ENCODE results near the gene NTN1.

DNA sequence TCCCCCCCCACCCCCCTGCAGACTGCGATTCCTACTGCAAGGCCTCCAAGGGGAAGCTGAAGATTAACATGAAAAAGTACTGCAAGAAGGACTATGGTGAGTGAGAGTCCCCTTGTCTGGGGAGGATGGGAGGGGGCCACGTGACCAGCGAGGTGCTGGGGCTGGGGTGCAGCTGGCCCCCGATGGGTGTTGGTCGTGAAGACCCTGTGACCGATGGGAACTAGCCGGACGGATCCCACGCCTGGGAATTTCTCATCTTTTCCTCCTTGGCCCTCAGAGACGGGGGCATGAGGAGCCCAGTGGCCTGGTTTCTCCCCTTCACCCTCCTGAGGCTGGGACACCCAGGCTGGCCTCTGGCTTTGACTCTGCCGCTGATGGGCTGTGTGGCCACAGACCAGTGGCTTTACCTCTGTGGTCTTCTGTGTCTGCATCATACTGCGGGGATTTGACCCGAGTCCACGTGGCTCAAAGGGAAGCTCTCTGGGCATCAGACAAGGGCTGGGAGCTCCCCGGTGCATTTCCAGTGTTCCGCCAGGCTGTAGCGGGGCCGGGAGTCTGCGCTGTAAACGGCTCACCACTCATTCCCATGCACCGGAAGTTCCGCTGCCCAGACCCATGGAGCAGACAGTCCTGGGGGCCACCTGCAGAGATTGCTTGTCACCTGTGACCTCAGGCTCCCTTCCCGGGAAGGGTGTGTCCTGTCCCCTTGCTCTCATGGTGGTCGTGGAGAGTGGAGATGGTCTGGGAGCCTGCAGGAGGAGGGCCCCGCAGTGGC lies 200.0 kb downstream of the NTN1 start:
- TF ChIP-seq CTCF (IDR thresholded peaks at IDR 0.05) (no peak), POLR2A (IDR thresholded peaks at IDR 0.05) (no peak)

All from gastroesophageal sphincter (tissue), 3 donors.